Naive thymus-derived CD4-positive, alpha-beta T cell (primary cell): ENCODE results near the gene METAP1D. TPM values are rescaled to one million over a fixed set of nuclear protein-coding genes. Genes with fewer than 3 reads are reported as not detected.

Experiments used
- ATAC-seq: fragments of 150-1000 bp; cut with Tn5 transposase; 2 replicates; pipeline ENCODE4 v1.10.0; 2021; ENCODE audit warnings: mild to moderate bottlenecking, moderate library complexity
- CTCF ChIA-PET: fragments of 350-600 bp; sonication (Branson Sonifier 250); formaldehyde crosslinking; loops from one replicate; lab custom pipeline; 2021; ENCODE audit warnings: antibody characterized with exemption; lab: Charles Lee
- POLR2A ChIA-PET: fragments of 350-600 bp; sonication (Branson Sonifier 250); formaldehyde crosslinking; loops from one replicate; lab custom pipeline; 2021; ENCODE audit warnings: antibody characterized with exemption, inconsistent platforms; lab: Charles Lee
- DNase-seq, 9 donors: peaks; one replicate each; pipeline versions ENCODE4 v3.0.0 to v3.0.0-alpha.2; 2020 to 2022; ENCODE audit warnings: mixed read lengths in 1 of 9
- H3K27ac ChIP-seq: one replicate; pipeline ENCODE4 v1.7.0; 2013; ENCODE audit warnings: mild to moderate bottlenecking, low read depth, low read length, moderate library complexity
- H3K27me3 ChIP-seq, 2 donors: one replicate each; pipeline ENCODE4 v1.7.0; 2013; ENCODE audit warnings: low read length in 2 of 2, mild to moderate bottlenecking in 2 of 2, moderate library complexity in 2 of 2; ENCODE audit not compliant: control insufficient read depth in 2 of 2, insufficient read depth in 2 of 2
- H3K36me3 ChIP-seq, 3 experiments: 1 replicate in 2 of 3; 2 replicates in 1 of 3; pipeline ENCODE4 v1.7.0; 2013; ENCODE audit warnings: low read length in 3 of 3, mild to moderate bottlenecking in 3 of 3, moderate library complexity in 1 of 3; ENCODE audit not compliant: insufficient read depth in 3 of 3, control insufficient read depth in 2 of 3
- H3K4me1 ChIP-seq, 2 donors: one replicate each; pipeline ENCODE4 v1.7.0; 2013; ENCODE audit warnings: low read length in 2 of 2, mild to moderate bottlenecking in 2 of 2, moderate library complexity in 1 of 2; ENCODE audit not compliant: control insufficient read depth in 2 of 2, insufficient read depth in 2 of 2
- H3K4me3 ChIP-seq: 2 replicates; pipeline ENCODE4 v1.7.0; 2013; ENCODE audit warnings: mild to moderate bottlenecking, low read length
- H3K9me3 ChIP-seq, 3 experiments: 1 replicate in 2 of 3; 2 replicates in 1 of 3; pipeline ENCODE4 v1.7.0; 2013; ENCODE audit warnings: low read length in 3 of 3; ENCODE audit not compliant: control insufficient read depth in 2 of 3
- H3K27ac Mint-ChIP-seq, 9 donors: one replicate each; pipeline ENCODE4 v1.8.0; 2020 to 2022; ENCODE audit warnings: mixed read lengths in 9 of 9, mild to moderate bottlenecking in 8 of 9, moderate library complexity in 5 of 9, inconsistent platforms in 2 of 9
- H3K27me3 Mint-ChIP-seq, 5 donors: one replicate each; pipeline ENCODE4 v1.8.0; 2021 to 2022; ENCODE audit warnings: mixed read lengths in 5 of 5, mild to moderate bottlenecking in 1 of 5
- H3K36me3 Mint-ChIP-seq, 5 donors: one replicate each; pipeline ENCODE4 v1.8.0; 2020 to 2022; ENCODE audit warnings: mixed read lengths in 5 of 5, mild to moderate bottlenecking in 3 of 5, inconsistent platforms in 1 of 5
- H3K4me1 Mint-ChIP-seq, 7 donors: one replicate each; pipeline ENCODE4 v1.8.0; 2020 to 2022; ENCODE audit warnings: mixed read lengths in 7 of 7, mild to moderate bottlenecking in 3 of 7, inconsistent platforms in 1 of 7
- H3K4me3 Mint-ChIP-seq, 10 donors: one replicate each; pipeline ENCODE4 v1.8.0; 2020 to 2022; ENCODE audit warnings: mild to moderate bottlenecking in 10 of 10, mixed read lengths in 10 of 10, moderate library complexity in 6 of 10, inconsistent platforms in 2 of 10
- H3K9me3 Mint-ChIP-seq, 11 donors: one replicate each; pipeline ENCODE4 v1.8.0; 2020 to 2022; ENCODE audit warnings: mixed read lengths in 11 of 11, mild to moderate bottlenecking in 4 of 11, inconsistent platforms in 1 of 11, moderate library complexity in 1 of 11
- intact Hi-C, 2 donors: fragments of 100-400 bp; cut with micrococcal nuclease; formaldehyde crosslinking; loops; one replicate each; pipeline ENCODE4 v1.15.1; 2023
- polyA plus RNA-seq, 2 donors: library from polyadenylated mRNA; unstranded; fragments of 300-500 nt; fragmentation: Illumina TruSeq; gene quantifications; one replicate each; pipeline ENCODE4 v1.2.3, GENCODE V29; 2021
- total RNA-seq, 6 experiments: library from RNA in 5 of 6; stranded (reverse) in 5 of 6; gene quantifications; 1 replicate in 5 of 6; 2 replicates in 1 of 6; pipeline ENCODE4 v1.2.3 and lab custom pipeline; 2021 to 2026

Gene METAP1D
- total and polyA plus RNA-seq, 7 experiments from 2014 or later = 3.3 to 12.2 (median 5.6) TPM

DNA sequence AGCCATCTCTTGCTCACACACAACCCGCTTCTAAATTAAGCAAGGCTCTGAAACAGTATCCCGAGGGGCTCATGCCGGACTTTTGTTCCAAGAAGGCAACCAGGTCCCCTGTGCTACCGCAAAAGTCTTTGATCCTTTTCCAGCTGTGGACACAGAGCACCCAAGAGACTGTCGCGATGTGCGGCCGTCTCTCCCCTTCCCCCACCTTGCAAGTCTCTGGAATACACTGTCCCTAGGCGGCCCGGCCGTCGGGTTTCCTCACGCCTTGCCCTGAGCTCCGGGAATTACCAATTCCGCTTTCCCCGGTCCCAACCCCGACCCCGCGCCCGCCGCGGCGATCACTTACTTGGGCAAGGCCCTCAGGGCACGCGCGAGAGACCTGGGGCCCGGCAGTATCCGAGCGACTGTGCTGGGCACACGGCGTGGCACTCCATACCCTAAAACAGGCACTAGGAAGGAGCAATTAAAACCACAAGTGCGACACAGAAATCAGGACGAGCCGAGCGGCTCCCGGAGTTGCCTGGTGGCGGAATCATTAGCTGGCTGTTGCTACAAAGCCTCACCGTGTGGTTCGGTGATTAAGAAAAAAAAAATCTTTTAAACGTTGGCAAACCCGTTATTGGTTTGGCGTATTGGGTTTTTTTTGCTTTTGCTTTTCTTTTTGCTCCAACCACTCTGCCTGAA lies 83.3 kb downstream of the METAP1D start:
- peak overlapping the region in 7 of 9 donors; percentile 29 to 86 (median 57) for H3K27ac Mint-ChIP-seq

DNA sequence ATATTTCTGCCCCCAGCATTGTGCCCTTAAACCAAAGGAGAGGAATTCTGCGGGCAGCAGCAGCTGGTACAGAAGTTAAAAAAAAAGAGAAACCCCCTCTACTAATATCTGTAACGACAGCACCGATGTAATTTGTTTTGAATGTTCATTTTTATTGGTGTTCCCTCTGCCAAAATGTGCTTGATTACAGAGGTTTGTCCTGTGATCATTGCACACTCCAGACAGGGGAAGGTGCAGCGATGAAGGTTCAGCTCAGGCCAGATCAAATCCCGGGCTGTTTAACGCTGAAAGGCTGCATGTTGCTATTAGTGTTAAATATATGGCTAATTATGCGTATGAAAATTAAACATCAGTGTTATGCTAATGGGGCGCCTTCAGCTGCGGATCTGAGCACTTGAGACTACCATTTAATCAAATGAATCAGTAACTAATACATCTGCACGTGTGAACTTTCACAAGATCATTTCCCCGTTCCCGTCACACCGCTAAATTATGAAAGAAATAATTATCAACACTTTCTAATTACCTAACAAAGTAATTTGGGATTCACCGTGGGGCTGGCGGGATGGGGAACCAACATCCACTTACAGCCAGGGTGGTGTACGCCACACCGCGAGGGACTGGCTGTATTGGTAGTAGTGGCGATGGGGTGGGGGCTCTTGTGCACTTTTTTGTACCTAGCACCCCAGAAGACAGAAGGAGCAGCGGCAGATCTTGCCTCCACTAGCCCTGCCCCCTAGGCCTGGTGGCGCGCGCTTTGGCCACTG lies 84.1 kb downstream of the METAP1D start:
- ChIA-PET CTCF (interaction anchor here (0.8 to 1.1 kb wide), 2 partner anchors 15 to 192 kb away, joined by 3 to 4 read pairs; no protein-coding TSS in a partner anchor), POLR2A (interaction anchor here (1.1 to 3.7 kb wide), 4 partner anchors 9 to 125 kb away, joined by 3 to 21 read pairs (median 4); no protein-coding TSS in a partner anchor)
- intact Hi-C loops = loop anchor here (5.0 to 10.0 kb wide), 2 partner anchors 142 to 1369 kb away; partner anchors contain the start of gene SP5 (in 1 of the 2)
- Histone ChIP-seq H3K27me3 (peaks cover 78 to 94% of the 10 kb centered on the region in 2 donors), H3K36me3 (no peaks in the 10 kb centered on the region), H3K27ac (no peak overlapping the region), H3K4me3 (no peak overlapping the region), H3K9me3 (peaks cover 0 to 9% (median 0%) of the 10 kb centered on the region in 3 experiments), H3K4me1 (peaks cover 50 to 51% of the 10 kb centered on the region in 2 donors)
- DNase-seq = peak in 3 of 9 donors; percentile 5 to 33 (median 15)
- Mint-ChIP-seq H3K9me3 (peaks cover 0 to 64% (median 11%) of the 10 kb centered on the region in 11 donors), H3K4me3 (peak overlapping the region; percentile 45 to 85 (median 71)), H3K36me3 (peaks cover 0 to 24% (median 4%) of the 10 kb centered on the region in 5 donors), H3K27me3 (peaks cover 81 to 97% (median 90%) of the 10 kb centered on the region in 5 donors), H3K27ac (peak overlapping the region in 7 of 9 donors; percentile 30 to 86 (median 57)), H3K4me1 (peaks cover 37 to 74% (median 56%) of the 10 kb centered on the region in 7 donors)
- no peak for ATAC-seq

More for the DNA sequence above, 83.3 kb downstream of the METAP1D start:
- Histone ChIP-seq H3K36me3 (no peaks in the 10 kb centered on the region), H3K9me3 (peaks cover 0 to 9% (median 0%) of the 10 kb centered on the region in 3 experiments), H3K27ac (no peak overlapping the region), H3K27me3 (peaks cover 76 to 86% of the 10 kb centered on the region in 2 donors), H3K4me3 (no peak overlapping the region), H3K4me1 (peaks cover 50 to 51% of the 10 kb centered on the region in 2 donors)
- peaks cover 0 to 57% (median 7%) of the 10 kb centered on the region in 11 donors for H3K9me3 Mint-ChIP-seq
- DNase-seq (peak in 1 of 9 donors; percentile 10), ATAC-seq (no peak)
- POLR2A ChIA-PET = interaction anchor here (0.7 to 3.7 kb wide), 6 partner anchors 9 to 125 kb away, joined by 3 to 21 read pairs (median 4); no protein-coding TSS in a partner anchor
- CTCF ChIA-PET = interaction anchor here (0.6 to 1.1 kb wide), 5 partner anchors 9 to 192 kb away, joined by 3 to 5 read pairs (median 3); no protein-coding TSS in a partner anchor
- peaks cover 36 to 67% (median 50%) of the 10 kb centered on the region in 7 donors for H3K4me1 Mint-ChIP-seq
- peak overlapping the region in 9 of 10 donors; percentile 44 to 85 (median 56) for H3K4me3 Mint-ChIP-seq
- peaks cover 0 to 17% (median 4%) of the 10 kb centered on the region in 5 donors for H3K36me3 Mint-ChIP-seq
- H3K27me3 Mint-ChIP-seq = peaks cover 76 to 97% (median 87%) of the 10 kb centered on the region in 5 donors
- intact Hi-C loops = loop anchor here (5.0 to 10.0 kb wide), 2 partner anchors 141 to 1368 kb away; partner anchors contain the start of gene SP5 (in 1 of the 2)

DNA sequence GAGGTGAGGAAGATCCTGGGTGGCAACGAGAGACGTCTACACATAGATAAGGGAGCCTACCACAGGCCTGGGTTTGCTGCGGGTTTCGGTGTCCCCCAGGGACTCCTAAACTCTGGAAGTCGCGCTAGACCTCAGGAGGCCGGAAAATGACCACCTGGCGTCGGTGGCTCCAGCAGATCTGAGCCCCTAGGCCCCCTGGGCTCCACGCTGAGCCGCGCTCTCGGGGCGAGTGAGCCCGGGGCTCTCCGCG lies 84.6 kb downstream of the METAP1D start:
- Histone ChIP-seq H3K27me3 (peaks cover 79 to 96% of the 10 kb centered on the region in 2 donors), H3K9me3 (peaks cover 0 to 9% (median 0%) of the 10 kb centered on the region in 3 experiments), H3K27ac (no peak overlapping the region), H3K36me3 (no peaks in the 10 kb centered on the region), H3K4me1 (peaks cover 50 to 51% of the 10 kb centered on the region in 2 donors), H3K4me3 (peak overlapping the region; percentile 15)
- ChIA-PET CTCF (no interaction called here), POLR2A (interaction anchor here (1.1 kb wide), 1 partner anchor 20 kb away, joined by 3 read pairs; no protein-coding TSS in a partner anchor)
- peak in 1 of 9 donors; percentile 21 for DNase-seq
- peak overlapping the region in 5 of 9 donors; percentile 57 to 86 (median 76) for H3K27ac Mint-ChIP-seq
- H3K9me3 Mint-ChIP-seq = peaks cover 0 to 68% (median 11%) of the 10 kb centered on the region in 11 donors
- H3K27me3 Mint-ChIP-seq = peaks cover 80 to 97% (median 88%) of the 10 kb centered on the region in 5 donors
- ATAC-seq = no peak
- peaks cover 0 to 24% (median 0%) of the 10 kb centered on the region in 5 donors for H3K36me3 Mint-ChIP-seq
- H3K4me1 Mint-ChIP-seq = peaks cover 37 to 75% (median 56%) of the 10 kb centered on the region in 7 donors
- peak overlapping the region; percentile 48 to 85 (median 76) for H3K4me3 Mint-ChIP-seq
- intact Hi-C loops = loop anchor here (5.0 to 10.0 kb wide), 2 partner anchors 142 to 1370 kb away; partner anchors contain the start of gene SP5 (in 1 of the 2)

DNA sequence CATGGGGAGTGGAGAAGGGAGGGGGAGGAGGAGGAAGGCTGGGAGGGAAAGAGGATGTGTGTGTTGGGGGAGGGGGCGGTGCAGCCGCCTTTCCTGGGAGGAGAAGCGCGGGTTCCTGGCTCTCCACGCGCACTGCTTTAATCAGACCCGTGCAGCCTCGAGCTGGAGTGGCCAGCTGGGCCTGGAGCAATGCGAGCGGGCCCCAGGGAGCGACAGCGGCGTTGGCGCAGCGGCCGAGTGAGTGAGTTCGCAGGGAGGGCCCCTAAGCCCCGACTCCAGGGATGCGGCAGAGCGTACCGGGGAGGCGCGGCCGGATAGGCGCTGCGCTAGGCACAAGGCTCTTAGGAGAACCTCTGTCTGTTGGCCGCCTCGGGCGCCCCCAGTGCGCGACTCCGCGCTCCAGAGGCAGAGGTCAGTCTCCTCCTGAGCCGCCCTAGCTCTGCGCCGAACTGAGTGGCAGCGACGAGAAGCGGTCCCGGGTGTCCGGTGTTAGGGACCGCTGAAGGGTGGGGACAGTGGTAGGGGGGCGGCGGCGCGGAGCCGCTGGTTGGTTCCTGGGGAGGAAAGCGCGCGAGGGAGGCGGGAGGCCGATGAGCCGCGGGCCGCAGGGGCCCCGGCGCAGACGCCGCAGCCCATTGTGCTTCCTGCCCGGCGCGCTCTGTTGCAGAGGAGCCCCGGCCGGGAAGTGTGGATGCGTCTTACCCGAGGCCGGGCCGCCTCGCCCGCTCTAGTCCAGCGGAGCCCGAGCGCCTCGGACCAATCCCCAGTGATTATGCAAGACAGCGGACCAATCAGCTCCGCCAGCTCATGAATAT lies 85.1 kb downstream of the METAP1D start:
- intact Hi-C loops = loop anchor here (1.0 to 10.0 kb wide), 4 partner anchors 17 to 1370 kb away; partner anchors contain the start of genes DLX2 (in 1 of the 2), GAD1 (in 1 of the 2) and SP5 (in 1 of the 2)
- peaks cover 80 to 98% (median 88%) of the 10 kb centered on the region in 5 donors for H3K27me3 Mint-ChIP-seq
- POLR2A ChIA-PET = interaction anchor here (0.6 to 0.8 kb wide), 2 partner anchors 322 to 1159 kb away, joined by 3 read pairs; no protein-coding TSS in a partner anchor
- Histone ChIP-seq H3K4me1 (peaks cover 50 to 51% of the 10 kb centered on the region in 2 donors), H3K36me3 (no peaks in the 10 kb centered on the region), H3K4me3 (peak overlapping the region; percentile 15), H3K27ac (no peak overlapping the region), H3K27me3 (peaks cover 81 to 96% of the 10 kb centered on the region in 2 donors), H3K9me3 (peaks cover 0 to 9% (median 0%) of the 10 kb centered on the region in 3 experiments)
- ATAC-seq = peak; percentile 81
- H3K27ac Mint-ChIP-seq = peak overlapping the region in 8 of 9 donors; percentile 14 to 91 (median 84)
- peaks cover 0 to 65% (median 10%) of the 10 kb centered on the region in 11 donors for H3K9me3 Mint-ChIP-seq
- H3K36me3 Mint-ChIP-seq = peaks cover 0 to 20% (median 0%) of the 10 kb centered on the region in 5 donors
- H3K4me3 Mint-ChIP-seq = peak overlapping the region; percentile 70 to 85 (median 78)
- DNase-seq = peak in 5 of 9 donors; percentile 37 to 57 (median 52)
- CTCF ChIA-PET = interaction anchor here (0.8 kb wide), 1 partner anchor 377 kb away, joined by 4 read pairs; no protein-coding TSS in a partner anchor
- peaks cover 37 to 74% (median 58%) of the 10 kb centered on the region in 7 donors for H3K4me1 Mint-ChIP-seq

GRCh38 chr2:172085460-172086159 lies 85.9 kb downstream of the METAP1D start, which contains the start of gene DLX1:
DLX1 (plus strand) TSS chr2:172085507; CDS start chr2:172085678, 171 bp downstream.
- Histone ChIP-seq H3K27ac (no peak within 1 kb of the TSS), H3K4me3 (peak within 1 kb of the TSS; percentile 41), H3K36me3 (no peaks in the 10 kb centered on the region), H3K4me1 (peaks cover 50 to 51% of the 10 kb centered on the region in 2 donors), H3K9me3 (peaks cover 0 to 6% (median 0%) of the 10 kb centered on the region in 3 experiments), H3K27me3 (peaks cover 74 to 96% of the 10 kb centered on the region in 2 donors)
- Mint-ChIP-seq H3K4me1 (peaks cover 29 to 68% (median 55%) of the 10 kb centered on the region in 7 donors), H3K9me3 (peaks cover 0 to 57% (median 6%) of the 10 kb centered on the region in 11 donors), H3K4me3 (peak within 1 kb of the TSS; percentile 70 to 85 (median 78)), H3K36me3 (peaks cover 0 to 15% (median 0%) of the 10 kb centered on the region in 5 donors), H3K27me3 (peaks cover 79 to 98% (median 88%) of the 10 kb centered on the region in 5 donors), H3K27ac (peak within 1 kb of the TSS in 8 of 9 donors; percentile 51 to 91 (median 85))
- DNase-seq (peak in 3 of 9 donors; percentile 11 to 32 (median 28)), ATAC-seq (no peak)
- POLR2A ChIA-PET = interaction anchor here (0.6 to 0.8 kb wide), 2 partner anchors 321 to 1160 kb away, joined by 3 read pairs; no protein-coding TSS in a partner anchor
- CTCF ChIA-PET = interaction anchor here (0.8 to 1.3 kb wide), 2 partner anchors 16 to 376 kb away, joined by 4 to 5 read pairs; partner anchors contain the start of gene DLX2
- intact Hi-C loops = loop anchor here (1.0 to 10.0 kb wide), 4 partner anchors 10 to 1371 kb away; partner anchors contain the start of genes DLX2 (in 1 of the 2), GAD1 (in 1 of the 2) and SP5 (in 1 of the 2)
